ENCODE data around the gene CD99L2. TPM values are rescaled to one million over a fixed set of nuclear protein-coding genes. Genes with fewer than 3 reads are reported as not detected.
A peak's percentile ranks its signal among the peaks of the same experiment; 100 is the strongest.

Gene CD99L2
- total RNA-seq, 4 donors from 2014 or later, result 202 to 289 (median 251) TPM

DNA sequence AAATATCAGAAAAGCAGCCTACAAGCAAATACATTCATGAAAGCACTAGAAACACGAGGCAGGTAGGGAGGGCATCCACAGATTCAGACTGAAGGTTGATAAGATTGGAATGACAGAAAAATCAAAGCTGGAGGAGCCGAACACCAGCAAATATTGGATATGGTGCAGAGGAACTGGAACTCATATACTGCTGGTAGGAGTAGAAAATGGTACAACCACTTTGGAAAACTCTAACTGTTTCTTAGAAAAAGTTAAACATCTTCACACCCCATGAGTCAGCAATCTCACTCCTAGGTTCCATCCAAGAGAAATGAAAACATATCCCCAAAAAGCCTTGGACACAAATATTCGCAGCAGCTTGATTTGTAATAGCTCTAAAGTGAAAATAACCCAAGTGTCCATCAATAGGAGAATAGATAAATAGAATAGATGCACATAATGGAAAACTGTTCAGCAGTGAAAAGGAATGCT is 27.1 kb downstream of the CD99L2 start:
- Histone ChIP-seq H3K4me3 (peak overlapping the region; percentile 17 to 48 (median 46)), H3K27ac (peak overlapping the region; percentile 92 to 95 (median 94)), H3K36me3 (no peaks in the 10 kb centered on the region), H3K4me1 (peaks cover 19 to 48% of the 10 kb centered on the region in 2 donors), H3K27me3 (no peaks in the 10 kb centered on the region), H3K9me3 (no peaks in the 10 kb centered on the region)
- ATAC-seq (no peak), DNase-seq (no peak)
- TF ChIP-seq CTCF (IDR thresholded peaks at IDR 0.05 in 4 of 5, conservative IDR thresholded peaks at IDR 0.05 in 1 of 5) (no peak), POLR2A (IDR thresholded peaks at IDR 0.05) (peak in 1 of 2 donors; percentile 18)
- intact Hi-C loops (cut with DNase I; ENCODE audit: low total_unique reads), result no loop called here
- in situ Hi-C loops (cut with MboI; ENCODE audit: low sequenced_read_pairs in 4 of 4), result no loop called here

GRCh38 chrX:150870487-150871340 is 27.8 kb downstream of the CD99L2 start:
- peak in 1 of 2 donors; percentile 37 for DNase-seq

GRCh38 chrX:150870029-150870428 is 28.4 kb downstream of the CD99L2 start:
- H3K4me1 ChIP-seq, result peaks cover 19 to 43% of the 10 kb centered on the region in 2 donors
- no peak for TF ChIP-seq POLR2A (IDR thresholded peaks at IDR 0.05)
- no peak for TF ChIP-seq CTCF (IDR thresholded peaks at IDR 0.05 in 4 of 5, conservative IDR thresholded peaks at IDR 0.05 in 1 of 5)
- peak overlapping the region; percentile 92 to 95 (median 94) for H3K27ac ChIP-seq
- DNase-seq (peak; percentile 34 to 40), ATAC-seq (peak; percentile 7 to 46)
- peak overlapping the region in 2 of 4 donors; percentile 47 to 48 for H3K4me3 ChIP-seq
- intact Hi-C loops (cut with DNase I; ENCODE audit: low total_unique reads), result no loop called here
- H3K36me3 ChIP-seq, result no peaks in the 10 kb centered on the region
- in situ Hi-C loops (cut with MboI; ENCODE audit: low sequenced_read_pairs in 4 of 4), result no loop called here
- H3K27me3 ChIP-seq, result no peaks in the 10 kb centered on the region
- H3K9me3 ChIP-seq, result no peaks in the 10 kb centered on the region

More at GRCh38 chrX:150870487-150871340, 27.8 kb downstream of the CD99L2 start:
- H3K4me3 ChIP-seq, result peak overlapping the region; percentile 25 to 48 (median 46)
- intact Hi-C loops (cut with DNase I; ENCODE audit: low total_unique reads), result no loop called here
- H3K27me3 ChIP-seq, result no peaks in the 10 kb centered on the region
- H3K27ac ChIP-seq, result peak overlapping the region; percentile 92 to 95 (median 94)
- peaks cover 19 to 48% of the 10 kb centered on the region in 2 donors for H3K4me1 ChIP-seq
- no peaks in the 10 kb centered on the region for H3K36me3 ChIP-seq
- H3K9me3 ChIP-seq, result no peaks in the 10 kb centered on the region
- in situ Hi-C loops (cut with MboI; ENCODE audit: low sequenced_read_pairs in 4 of 4), result no loop called here
- peak; percentile 35 to 38 for TF ChIP-seq POLR2A (IDR thresholded peaks at IDR 0.05)
- TF ChIP-seq CTCF (IDR thresholded peaks at IDR 0.05 in 4 of 5, conservative IDR thresholded peaks at IDR 0.05 in 1 of 5), result no peak
- ATAC-seq, result peak; percentile 25 to 31

DNA sequence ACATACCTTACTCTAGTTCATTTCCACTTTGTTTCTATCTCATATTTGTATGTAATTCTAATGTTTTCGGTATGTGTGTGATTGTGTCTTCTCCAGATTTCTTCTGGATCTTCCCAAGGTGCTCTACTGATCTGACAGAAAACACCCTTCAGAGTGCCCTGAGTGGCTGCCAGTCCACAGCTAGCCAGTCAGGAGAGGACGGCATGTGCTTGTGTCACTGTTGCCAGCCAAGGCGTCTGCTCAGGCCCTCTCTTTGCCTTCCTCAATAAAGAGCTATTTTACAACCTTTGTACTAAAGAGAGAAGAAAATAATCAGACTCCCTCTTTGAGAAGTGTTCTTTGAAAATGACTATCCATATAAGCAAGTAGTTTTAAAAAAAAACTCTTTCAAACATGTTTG is 29.0 kb downstream of the CD99L2 start:
- Histone ChIP-seq H3K4me1 (peaks cover 19 to 39% of the 10 kb centered on the region in 2 donors), H3K27ac (peak overlapping the region; percentile 92 to 95 (median 94)), H3K4me3 (peak overlapping the region in 1 of 4 donors; percentile 47), H3K27me3 (no peaks in the 10 kb centered on the region), H3K9me3 (no peaks in the 10 kb centered on the region), H3K36me3 (no peaks in the 10 kb centered on the region)
- peak; percentile 55 to 75 for DNase-seq
- intact Hi-C loops (cut with DNase I; ENCODE audit: low total_unique reads), result no loop called here
- TF ChIP-seq POLR2A (IDR thresholded peaks at IDR 0.05), result peak in 1 of 2 donors; percentile 31
- no peak for TF ChIP-seq CTCF (IDR thresholded peaks at IDR 0.05 in 4 of 5, conservative IDR thresholded peaks at IDR 0.05 in 1 of 5)
- peak; percentile 31 to 34 for ATAC-seq
- in situ Hi-C loops (cut with MboI; ENCODE audit: low sequenced_read_pairs in 4 of 4), result no loop called here
